ENCODE data around the gene FNBP1.

Gene FNBP1

DNA sequence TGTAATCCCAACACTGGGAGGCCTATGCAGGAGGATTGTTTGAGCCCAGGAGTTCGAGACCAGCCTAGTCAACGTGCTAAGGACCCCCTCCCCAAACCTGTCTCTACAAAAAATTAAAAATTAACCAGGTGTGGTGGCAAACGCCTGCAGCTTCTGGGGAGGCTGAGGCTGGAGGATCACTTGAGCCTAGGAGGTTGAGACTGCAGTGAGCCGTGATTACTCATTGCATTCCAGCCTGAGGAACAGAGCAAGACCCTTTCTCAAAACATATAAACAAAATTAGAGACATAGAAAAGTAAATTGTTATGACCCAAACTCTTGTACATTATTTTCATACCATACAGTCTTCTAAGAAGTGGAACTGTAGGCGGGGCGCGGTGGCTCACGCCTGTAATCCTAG is 11.8 kb upstream of the FNBP1 start:
- TF ChIP-seq, protein P1, sequence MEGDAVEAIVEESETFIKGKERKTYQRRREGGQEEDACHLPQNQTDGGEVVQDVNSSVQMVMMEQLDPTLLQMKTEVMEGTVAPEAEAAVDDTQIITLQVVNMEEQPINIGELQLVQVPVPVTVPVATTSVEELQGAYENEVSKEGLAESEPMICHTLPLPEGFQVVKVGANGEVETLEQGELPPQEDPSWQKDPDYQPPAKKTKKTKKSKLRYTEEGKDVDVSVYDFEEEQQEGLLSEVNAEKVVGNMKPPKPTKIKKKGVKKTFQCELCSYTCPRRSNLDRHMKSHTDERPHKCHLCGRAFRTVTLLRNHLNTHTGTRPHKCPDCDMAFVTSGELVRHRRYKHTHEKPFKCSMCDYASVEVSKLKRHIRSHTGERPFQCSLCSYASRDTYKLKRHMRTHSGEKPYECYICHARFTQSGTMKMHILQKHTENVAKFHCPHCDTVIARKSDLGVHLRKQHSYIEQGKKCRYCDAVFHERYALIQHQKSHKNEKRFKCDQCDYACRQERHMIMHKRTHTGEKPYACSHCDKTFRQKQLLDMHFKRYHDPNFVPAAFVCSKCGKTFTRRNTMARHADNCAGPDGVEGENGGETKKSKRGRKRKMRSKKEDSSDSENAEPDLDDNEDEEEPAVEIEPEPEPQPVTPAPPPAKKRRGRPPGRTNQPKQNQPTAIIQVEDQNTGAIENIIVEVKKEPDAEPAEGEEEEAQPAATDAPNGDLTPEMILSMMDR (IDR thresholded peaks at IDR 0.05; ENCODE audit: borderline replicate concordance, insufficient read depth, low read depth, low read length), result no peak
- H3K4me3 ChIP-seq (ENCODE audit: low read depth, low read length), result peak overlapping the region; percentile 94

DNA sequence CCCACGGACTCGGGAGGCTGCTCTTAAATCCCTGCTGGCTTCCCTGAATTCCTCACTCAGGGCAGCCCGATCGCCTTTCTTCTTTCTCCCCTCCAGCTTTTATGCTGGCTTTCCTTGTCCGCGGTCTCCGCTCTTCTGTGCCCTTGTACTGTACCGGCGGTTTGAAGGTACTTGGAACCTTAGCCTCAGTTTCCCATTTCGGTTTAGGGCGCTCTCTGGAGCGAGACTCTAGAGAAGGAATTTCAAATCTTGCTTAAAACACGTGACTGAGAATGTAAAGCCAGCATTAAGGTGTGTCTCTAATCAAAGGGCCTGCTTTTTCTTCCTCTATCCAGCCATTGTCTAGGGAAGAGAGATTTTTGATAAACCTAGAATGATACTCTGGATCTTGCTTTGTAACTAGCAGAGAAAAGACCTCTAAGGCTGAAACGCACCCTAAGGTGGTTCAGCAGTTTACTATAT is 11.4 kb upstream of the FNBP1 start:
- TF ChIP-seq, protein P1 (IDR thresholded peaks at IDR 0.05; ENCODE audit: borderline replicate concordance, insufficient read depth, low read depth, low read length), result no peak
- H3K4me3 ChIP-seq (ENCODE audit: low read depth, low read length), result peak overlapping the region; percentile 94

DNA sequence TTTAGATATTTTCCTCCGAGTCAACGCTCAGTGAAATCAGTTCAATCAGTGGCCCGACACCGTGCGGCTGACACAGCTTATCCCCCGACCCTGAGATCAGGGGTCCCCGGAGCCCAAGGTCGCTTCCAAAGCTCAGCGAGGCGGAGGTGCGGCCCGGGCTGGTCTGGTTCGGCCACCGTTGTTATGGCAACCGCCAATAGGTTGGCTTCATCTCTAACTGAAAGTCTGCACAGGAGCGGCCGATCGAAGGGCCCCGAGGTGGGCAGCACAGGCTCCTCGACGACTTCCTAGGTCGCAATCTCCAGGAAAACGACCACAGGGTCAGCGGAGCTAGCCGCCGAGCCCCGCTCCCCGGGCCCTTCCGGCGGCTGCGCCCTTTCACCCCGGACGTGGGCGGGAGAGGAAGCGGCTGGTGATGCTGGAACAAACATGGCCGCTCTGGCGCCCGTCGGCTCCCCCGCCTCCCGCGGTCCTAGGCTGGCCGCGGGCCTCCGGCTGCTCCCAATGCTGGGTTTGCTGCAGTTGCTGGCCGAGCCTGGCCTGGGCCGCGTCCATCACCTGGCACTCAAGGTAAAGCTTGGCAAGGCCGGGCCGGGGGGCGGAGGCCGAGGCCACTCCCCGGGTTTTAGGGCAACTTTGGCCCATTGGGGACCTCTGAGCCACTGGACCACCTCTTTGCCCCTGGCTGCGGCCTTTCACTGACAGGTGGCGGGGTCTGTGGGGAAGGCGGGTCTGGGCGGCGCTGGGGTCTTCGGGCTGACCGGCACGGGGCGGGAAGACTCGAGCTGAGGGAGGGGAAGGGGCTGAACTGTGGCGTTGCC is 10.7 kb upstream of the FNBP1 start, which contains the start of gene GPR107:
GPR107 (plus strand) TSS at position 403 of the 821 bp plus-strand sequence; CDS start at position 430, 27 bp downstream.
- H3K4me3 ChIP-seq (ENCODE audit: low read depth, low read length), result peak within 1 kb of the TSS; percentile 94
- TF ChIP-seq, protein P1 (IDR thresholded peaks at IDR 0.05; ENCODE audit: borderline replicate concordance, insufficient read depth, low read depth, low read length), result no peak

DNA sequence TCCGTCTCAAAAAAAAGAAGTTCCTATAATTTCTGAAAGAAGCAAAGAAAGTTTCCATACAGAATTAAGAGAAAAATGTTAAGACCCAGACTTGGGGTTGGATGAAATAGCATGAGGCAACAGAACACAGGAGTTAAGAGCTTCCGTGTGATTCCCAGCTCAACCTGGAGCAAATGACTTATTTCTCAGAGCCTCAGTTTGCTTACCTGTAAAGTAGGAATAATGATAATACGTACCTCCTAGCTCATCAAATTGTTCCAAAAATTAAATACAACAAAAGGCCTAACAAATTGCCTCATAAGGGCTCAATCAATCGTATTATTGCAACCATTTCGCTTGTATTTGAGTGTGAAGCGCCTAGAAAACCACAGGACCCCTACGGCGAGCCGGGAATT is 10.1 kb upstream of the FNBP1 start:
- peak overlapping the region; percentile 94 for H3K4me3 ChIP-seq (ENCODE audit: low read depth, low read length)
- TF ChIP-seq, protein P1 (IDR thresholded peaks at IDR 0.05; ENCODE audit: borderline replicate concordance, insufficient read depth, low read depth, low read length), result no peak

DNA sequence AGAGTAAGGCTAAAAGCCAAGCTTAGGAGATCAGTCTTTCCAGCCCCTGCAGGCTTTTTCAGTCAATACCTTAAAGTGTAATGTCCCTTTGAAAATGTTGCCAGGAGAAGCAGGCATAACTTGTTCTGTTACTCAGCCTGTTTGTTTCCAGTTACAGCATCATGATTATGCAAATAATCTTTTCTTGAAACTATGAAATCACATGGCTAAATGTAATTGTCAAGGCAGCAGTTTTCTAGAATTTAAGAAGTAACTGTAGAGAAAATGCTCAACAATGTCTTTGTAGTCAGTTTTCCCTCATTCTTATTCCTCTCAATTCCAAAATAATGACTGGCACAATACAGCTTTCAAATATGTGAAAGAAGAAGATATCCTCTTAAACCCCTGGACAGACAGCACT is 8.9 kb upstream of the FNBP1 start:
- TF ChIP-seq, protein P1 (IDR thresholded peaks at IDR 0.05; ENCODE audit: borderline replicate concordance, insufficient read depth, low read depth, low read length), result no peak
- H3K4me3 ChIP-seq (ENCODE audit: low read depth, low read length), result no peak overlapping the region

DNA sequence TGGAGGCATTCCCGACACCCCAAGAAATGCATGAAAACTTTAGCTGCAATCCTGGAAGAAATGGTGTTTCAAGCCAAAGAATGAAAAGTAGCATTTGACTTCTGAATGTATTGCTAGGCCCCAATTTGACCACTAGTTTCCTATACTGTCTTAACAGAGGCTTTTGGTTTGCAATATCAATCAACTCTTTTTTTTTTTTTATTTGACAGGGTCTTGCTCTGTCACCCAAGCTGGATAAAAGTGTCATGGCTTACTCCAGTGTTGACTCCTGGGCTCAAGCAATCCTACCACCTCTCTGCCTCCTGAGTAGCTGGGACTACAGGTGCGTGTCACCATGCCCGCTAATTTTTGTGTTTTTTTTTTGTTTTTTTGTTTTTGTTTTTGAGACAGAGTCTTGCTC is 7.5 kb upstream of the FNBP1 start:
- no peak overlapping the region for H3K4me3 ChIP-seq (ENCODE audit: low read depth, low read length)
- TF ChIP-seq, protein P1 (IDR thresholded peaks at IDR 0.05; ENCODE audit: borderline replicate concordance, insufficient read depth, low read depth, low read length), result no peak

Data from GM12875 (cell line).